ENCODE results near the gene MBNL2. TPM values are rescaled to one million over a fixed set of nuclear protein-coding genes. Genes with fewer than 3 reads are reported as not detected.

The MBNL2 gene
- total and polyA plus RNA-seq, 2 of the 4 experiments (the other 2 are of a cell fraction), result 26.9 to 103 TPM

- POLR2A ChIA-PET (ENCODE audit: unreplicated experiment), result no interaction called here
- Histone ChIP-seq H3K4ac (ENCODE audit: low read depth, low read length) (no peak overlapping the region), H4K5ac (ENCODE audit: low read depth, low read length) (no peak overlapping the region), H3K56ac (ENCODE audit: extremely low read depth, insufficient read depth, low read length) (no peak overlapping the region), H4K8ac (ENCODE audit: low read depth in 2 of 2, low read length in 2 of 2) (no peak overlapping the region), H3K4me1 (ENCODE audit: control insufficient read depth, insufficient read depth, low read length) (peaks cover 10% of the 10 kb centered on the region), H2BK15ac (ENCODE audit: low read depth, low read length) (no peak overlapping the region), H3K79me1 (ENCODE audit: low read depth in 1 of 2, low read length in 2 of 2) (peaks cover 31 to 45% of the 10 kb centered on the region in 2 experiments), H3K9me3 (ENCODE audit: control insufficient read depth, insufficient read depth, low read length) (no peaks in the 10 kb centered on the region), H3K4me3 (ENCODE audit: insufficient read depth, low read depth, low read length) (no peak overlapping the region), H3K9me1 (ENCODE audit: insufficient read depth, low read length) (peaks cover 5% of the 10 kb centered on the region; the same call in 1 of the 2 replicates), H2BK5ac (ENCODE audit: low read depth, low read length, poor library complexity, severe bottlenecking) (no peak overlapping the region), H3K9ac (ENCODE audit: low read depth, low read length) (no peak overlapping the region), H3K36me3 (ENCODE audit: control insufficient read depth, insufficient read depth, low read length) (peaks cover 34% of the 10 kb centered on the region), H3K27ac (ENCODE audit: insufficient read depth, low read length) (0 out of 2 replicates have a peak overlapping the region, but pooled peaks have one; percentile 33), H4K91ac (ENCODE audit: insufficient read depth, low read depth, low read length) (no peak overlapping the region), H2BK120ac (ENCODE audit: low read depth, low read length) (no peak overlapping the region), H4K20me1 (ENCODE audit: insufficient read depth, low read length) (no peaks in the 10 kb centered on the region), H2AK5ac (ENCODE audit: low read depth, low read length) (no peak overlapping the region), H3K23ac (ENCODE audit: low read depth, low read length) (no peak overlapping the region), H2AK9ac (replicated peaks; ENCODE audit: low read depth, low read length, poor library complexity) (no peak overlapping the region), H2AFZ (replicated peaks; ENCODE audit: low read length, poor library complexity) (no peak overlapping the region), H2BK20ac (ENCODE audit: low read depth, low read length) (no peak overlapping the region), H3K4me2 (ENCODE audit: low read depth, low read length) (no peak overlapping the region), H3K27me3 (ENCODE audit: control insufficient read depth, insufficient read depth, low read length) (no peaks in the 10 kb centered on the region), H3K18ac (ENCODE audit: low read depth, low read length) (no peak overlapping the region), H3K14ac (replicated peaks; ENCODE audit: low read depth, low read length) (no peak overlapping the region)
- dilution Hi-C loops (cut with HindIII; ENCODE audit: low sequenced_read_pairs, unreplicated experiment) (no loop called here), in situ Hi-C loops (cut with MboI; ENCODE audit: low sequenced_read_pairs) (loop anchor here (10.0 kb wide), 1 partner anchor 110 kb away; no protein-coding TSS in a partner anchor), intact Hi-C loops (cut with micrococcal nuclease) (loop anchor here (1.0 kb wide), 2 partner anchors 121 to 234 kb away; no protein-coding TSS in a partner anchor)
- ATAC-seq (ENCODE audit: low read depth), result peak; percentile 75
- peak; percentile 61 for DNase-seq
- CTCF ChIA-PET, result interaction anchor here (0.6 to 2.0 kb wide), 8 partner anchors 12 to 234 kb away, joined by 3 to 15 read pairs (median 3); partner anchors contain the start of gene MBNL2
- WGBS, 2 experiments (ENCODE audit: extremely low coverage in 2 of 2, insufficient read length in 1 of 2), result no CpG with 5 or more reads among the region's 5 CpGs
- no TSS peak for BruUV-seq (replicated peaks)
- TF ChIP-seq POLR2A (IDR thresholded peaks at IDR 0.05; ENCODE audit: low read depth, low read length), result no peak
- TF ChIP-seq SMC3 (IDR thresholded peaks at IDR 0.05; ENCODE audit: low read depth, low read length), result peak; percentile 88
- TF ChIP-seq RAD21 (IDR thresholded peaks at IDR 0.05; ENCODE audit: low read length), result peak; percentile 75
- no peak for TF ChIP-seq MAZ (IDR thresholded peaks at IDR 0.05; ENCODE audit: borderline replicate concordance, low read depth, low read length)
- no peak for TF ChIP-seq CEBPB (IDR thresholded peaks at IDR 0.05; ENCODE audit: low read depth, low read length)
- no peak for TF ChIP-seq RCOR1 (IDR thresholded peaks at IDR 0.05; ENCODE audit: insufficient replicate concordance, low read length)
- TF ChIP-seq NFE2L2 (IDR thresholded peaks at IDR 0.05; ENCODE audit: low read depth, low read length), result no peak
- TF ChIP-seq CTCF (conservative IDR thresholded peaks at IDR 0.05; ENCODE audit: low read depth, low read length), result peak; percentile 68
- no peak for TF ChIP-seq USF2 (IDR thresholded peaks at IDR 0.05; ENCODE audit: low read depth, low read length)
- no peak for TF ChIP-seq RFX5 (IDR thresholded peaks at IDR 0.05; ENCODE audit: low read depth, low read length)
- no peak for TF ChIP-seq MXI1 (IDR thresholded peaks at IDR 0.05; ENCODE audit: borderline replicate concordance, low read depth, low read length)
- TF ChIP-seq CHD1 (IDR thresholded peaks at IDR 0.05; ENCODE audit: low read depth, low read length), result no peak
- TF ChIP-seq FOS (IDR thresholded peaks at IDR 0.05; ENCODE audit: low read depth, low read length), result no peak
- no peak for TF ChIP-seq BHLHE40 (IDR thresholded peaks at IDR 0.05; ENCODE audit: low read depth, low read length)
- TF ChIP-seq MAFK (IDR thresholded peaks at IDR 0.05; ENCODE audit: low read depth, low read length), result no peak
These were observed 122.4 kb downstream of the MBNL2 start for GRCh38 chr13:97344265-97345175.

Measured in IMR-90 (cell line).